Epithelial cell of proximal tubule (primary cell): ENCODE measurements around the gene WDR43. TPM values are rescaled to one million over a fixed set of nuclear protein-coding genes. Genes with fewer than 3 reads are reported as not detected.
A peak's percentile ranks its signal among the peaks of the same experiment; 100 is the strongest.

Experiments used
- DNase-seq: peaks from one replicate; pipeline ENCODE4 v3.0.0-alpha.2; 2011; ENCODE audit warnings: low read depth
- H3K4me3 ChIP-seq: 2 replicates; pipeline ENCODE4 v1.5.1; 2011; ENCODE audit warnings: low read depth, mild to moderate bottlenecking, low read length
- CTCF ChIP-seq: conservative IDR thresholded peaks from 2 replicates; pipeline ENCODE4 v1.5.1; 2012; ENCODE audit warnings: low read depth, mild to moderate bottlenecking, low read length
- total RNA-seq: library from RNA; depleted of rRNA; stranded (reverse); fragments of >200 nt; gene quantifications from 2 replicates; pipeline ENCODE4 v1.2.3, GENCODE V29; 2015

The WDR43 gene
- total RNA-seq, 1 donor from 2014 or later, result 52.2 TPM

- DNase-seq, result no peak
- peak; percentile 42 for TF ChIP-seq CTCF
- no peak overlapping the region for H3K4me3 ChIP-seq
Measured at GRCh38 chr2:28956890-28957289, 62.4 kb downstream of the WDR43 start.

DNA sequence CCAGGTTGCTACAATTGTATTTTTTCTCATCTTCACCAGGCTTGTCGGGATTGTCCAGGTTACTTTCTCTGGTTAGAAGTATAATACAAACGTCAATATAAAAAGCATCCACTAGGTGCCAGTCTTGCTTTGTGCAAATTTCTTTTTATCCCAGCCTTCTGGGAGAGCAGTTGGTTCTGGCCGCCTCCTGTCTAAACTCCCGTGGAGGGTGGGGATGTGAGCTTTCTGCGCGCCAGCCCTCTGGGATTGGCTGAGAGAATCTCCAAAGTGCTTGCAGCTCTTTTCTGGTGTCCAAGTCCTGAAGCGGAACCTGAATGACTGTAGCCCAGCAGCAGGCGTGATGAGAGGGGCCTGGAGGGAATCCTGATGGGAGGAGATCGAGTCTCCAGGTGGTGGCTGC is 64.2 kb downstream of the WDR43 start:
- no peak overlapping the region for H3K4me3 ChIP-seq
- peak; percentile 64 for TF ChIP-seq CTCF
- peak; percentile 20 for DNase-seq

DNA sequence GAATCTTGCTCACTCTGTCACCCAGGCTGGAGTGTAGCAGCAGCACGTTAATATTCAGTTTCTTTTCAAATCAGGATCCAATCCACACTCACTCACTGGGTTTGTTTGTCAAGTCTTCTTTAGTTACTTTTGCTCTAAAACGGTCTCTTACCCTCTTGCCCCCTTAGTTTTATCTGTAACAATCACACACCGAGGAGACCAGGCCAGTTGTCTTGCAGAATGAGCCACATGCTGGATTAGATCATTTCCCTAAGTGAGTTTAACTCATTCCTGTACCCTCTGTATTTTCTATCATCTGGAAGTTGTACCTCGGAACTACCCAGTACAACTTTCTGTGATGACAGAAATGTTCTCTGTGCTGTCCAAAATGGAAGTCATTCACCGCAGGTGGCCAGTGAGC is 65.9 kb downstream of the WDR43 start:
- no peak overlapping the region for H3K4me3 ChIP-seq
- no peak for DNase-seq
- TF ChIP-seq CTCF, result no peak

- DNase-seq, result no peak
- H3K4me3 ChIP-seq, result no peak overlapping the region
- no peak for TF ChIP-seq CTCF
Measured at GRCh38 chr2:28962505-28962904, 68.0 kb downstream of the WDR43 start.

DNA sequence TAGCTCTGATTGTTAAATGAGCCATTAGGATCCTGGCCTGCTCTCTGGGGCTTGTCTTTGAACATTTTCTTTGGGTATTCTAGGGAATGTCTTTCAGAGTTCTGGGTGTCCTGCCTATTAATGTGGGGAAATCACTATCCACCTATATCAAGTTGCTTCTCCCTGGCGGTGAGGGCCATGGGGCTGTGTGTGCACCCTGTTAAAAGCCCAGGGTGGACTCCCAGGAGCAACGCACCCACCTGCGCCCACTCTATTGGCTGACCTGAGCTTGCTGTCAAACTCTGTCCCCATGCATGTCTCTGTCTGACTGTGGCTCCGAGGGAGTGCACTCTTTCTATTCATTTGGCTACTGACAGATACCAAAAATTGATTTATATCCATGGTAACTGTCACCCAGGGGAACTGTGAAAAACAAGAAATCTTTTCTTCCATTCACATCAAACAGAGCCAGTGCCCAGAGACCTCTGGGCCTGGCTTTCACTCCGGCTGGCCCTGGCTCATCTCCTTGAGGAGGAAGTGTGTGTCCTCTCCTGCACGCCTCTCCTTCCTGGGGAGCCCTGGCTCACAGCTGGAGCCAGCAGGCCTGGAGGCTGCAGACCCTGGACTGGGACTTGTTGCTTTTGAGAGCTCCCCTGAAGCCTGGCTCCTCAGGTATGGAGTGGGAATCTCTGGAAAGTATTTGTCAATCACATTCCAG is 76.1 kb downstream of the WDR43 start:
- no peak overlapping the region for H3K4me3 ChIP-seq
- no peak for TF ChIP-seq CTCF
- no peak for DNase-seq

DNA sequence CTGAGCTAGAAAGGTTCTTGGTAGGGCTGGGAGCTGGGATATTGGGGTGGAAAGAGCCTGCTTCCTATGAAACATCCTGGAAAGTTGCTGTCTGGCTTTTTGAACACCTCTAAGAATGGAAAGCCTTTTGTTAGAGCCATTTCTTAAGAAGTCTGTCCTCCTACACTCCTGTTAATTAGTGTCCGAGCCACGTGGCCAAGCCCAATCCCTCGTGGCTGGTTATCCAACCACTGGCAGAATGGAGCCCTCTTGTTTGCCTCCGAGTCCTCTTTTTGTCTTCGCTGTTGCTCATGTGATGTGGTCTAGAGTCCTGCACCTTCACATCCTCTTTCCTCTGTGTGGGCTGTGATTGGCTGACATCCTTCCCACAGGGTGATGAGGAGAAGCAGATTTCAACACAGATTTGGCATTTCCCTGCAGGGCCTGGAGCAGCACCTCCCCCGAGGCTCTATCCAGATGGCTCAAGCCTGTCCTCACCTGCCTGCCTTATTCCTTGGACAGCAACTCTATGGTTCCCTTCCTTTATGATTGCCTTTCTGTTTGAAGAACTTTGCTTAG is 78.4 kb downstream of the WDR43 start:
- DNase-seq, result no peak
- no peak overlapping the region for H3K4me3 ChIP-seq
- TF ChIP-seq CTCF, result no peak

GRCh38 chr2:28974252-28974651 is 79.8 kb downstream of the WDR43 start:
- H3K4me3 ChIP-seq, result no peak overlapping the region

More at GRCh38 chr2:28974252-28974651, 79.8 kb downstream of the WDR43 start:
- DNase-seq, result no peak
- TF ChIP-seq CTCF, result no peak
